Stimulated activated CD4-positive, alpha-beta T cell treated with anti-CD3 and anti-CD28 coated beads, Interleukin-1b, Interleukin-23, amount 100 ng/mL, for 24 hours (primary cell): ENCODE measurements around the gene ZNF429.
"Not testable (repeated sequence)": the region's sequence is repeated elsewhere in the genome, so short reads cannot be mapped to it uniquely, and the experiment has no call there.

Experiments
- DNase-seq, 4 experiments: peaks; one replicate each; pipeline ENCODE4 v3.0.0-alpha.2; 2020; ENCODE audit warnings: low read depth in 4 of 4, low spot score in 1 of 4

ZNF429 gene

DNA sequence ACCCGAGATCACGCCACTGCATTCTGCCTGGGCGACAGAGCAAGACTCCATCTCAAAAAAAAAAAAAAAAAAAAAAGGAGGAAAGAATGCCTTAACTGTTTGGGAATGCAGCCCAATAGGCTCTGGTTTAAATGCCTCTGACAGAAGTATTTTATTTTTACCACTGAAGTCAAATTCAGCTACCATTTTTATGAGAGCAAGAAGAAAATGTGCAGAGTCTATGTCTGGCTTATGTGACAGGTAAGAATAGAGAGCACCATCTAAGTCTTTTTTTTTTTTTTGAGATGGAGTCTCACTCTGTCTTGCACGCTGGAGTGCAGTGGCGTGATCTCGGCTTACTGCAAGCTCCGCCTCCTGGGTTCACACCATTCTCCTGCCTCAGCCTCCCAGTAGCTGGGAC lies 7.2 kb downstream of the ZNF429 start:
- not testable (repeated sequence) for DNase-seq

GRCh38 chr19:21513651-21514050 lies 8.2 kb downstream of the ZNF429 start:
- DNase-seq = no peak

- no peak for DNase-seq
These were observed 14.1 kb downstream of the ZNF429 start for GRCh38 chr19:21519488-21519887.

DNA sequence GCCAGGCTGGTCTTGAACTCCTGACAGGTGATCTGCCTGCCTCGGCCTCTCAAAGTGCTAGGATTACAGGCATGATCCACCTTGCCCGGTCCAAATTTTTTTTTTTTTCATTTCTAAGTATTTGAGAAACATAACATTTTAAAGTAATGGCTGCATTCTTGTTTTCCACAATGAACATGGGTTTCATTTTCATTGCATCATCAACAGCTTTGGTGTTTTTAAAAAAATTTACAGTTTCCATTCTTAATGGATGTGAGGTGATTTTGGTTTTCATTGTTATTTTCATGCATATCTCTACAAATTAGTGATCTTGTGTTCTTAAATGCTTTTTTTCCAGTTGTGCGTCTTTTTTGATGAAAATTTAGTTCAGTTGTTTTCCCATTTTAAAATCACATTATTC lies 27.5 kb downstream of the ZNF429 start:
- no peak for DNase-seq

- DNase-seq = not testable (repeated sequence)
These were observed 31.4 kb downstream of the ZNF429 start for GRCh38 chr19:21536741-21537290.

- DNase-seq = no peak
These were observed 54.0 kb downstream of the ZNF429 start for GRCh38 chr19:21559444-21559843.

DNA sequence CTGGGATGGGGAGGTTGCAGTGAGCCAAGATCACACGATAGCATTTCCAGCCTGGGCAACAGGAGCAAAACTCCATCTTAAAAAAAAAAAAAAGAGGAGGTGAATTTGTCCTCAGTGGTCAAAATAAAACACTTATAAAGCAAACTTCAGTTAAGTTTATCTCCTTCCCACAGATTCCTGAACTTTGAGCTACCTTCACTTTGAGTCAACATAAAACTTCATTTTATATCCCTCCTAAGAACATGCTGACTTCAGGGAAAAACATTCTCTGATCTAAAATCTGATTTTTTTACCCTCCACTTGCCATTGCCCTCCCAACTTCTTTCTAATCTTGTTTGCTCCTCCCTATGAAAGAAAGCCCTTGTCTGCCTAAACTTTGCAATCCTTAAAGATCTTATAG lies 59.0 kb downstream of the ZNF429 start:
- no peak for DNase-seq

GRCh38 chr19:21566073-21566472 lies 60.7 kb downstream of the ZNF429 start:
- DNase-seq = peak in 2 of 4 experiments; percentile 14 to 22

DNA sequence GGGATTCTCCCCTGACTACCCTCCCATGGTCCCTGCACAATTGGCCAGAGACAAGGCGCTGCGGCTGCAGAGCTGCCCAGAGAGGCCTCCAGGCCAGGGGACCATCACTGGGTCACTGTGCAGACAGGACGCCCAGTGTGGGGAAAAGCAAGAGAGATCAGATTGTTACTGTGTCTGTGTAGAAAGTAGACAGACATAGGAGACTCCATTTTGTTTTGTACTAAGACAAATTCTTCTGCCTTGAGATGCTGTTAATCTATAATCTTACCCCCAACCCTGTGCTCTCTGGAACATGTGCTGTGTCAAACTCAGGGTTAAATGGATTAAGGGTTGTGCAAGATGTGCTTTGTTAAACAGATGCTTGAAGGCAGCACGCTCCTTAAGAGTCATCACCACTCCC lies 62.4 kb downstream of the ZNF429 start:
- not testable (repeated sequence) for DNase-seq

- DNase-seq = peak; percentile 20 to 80 (median 56)
These were observed 63.6 kb downstream of the ZNF429 start for GRCh38 chr19:21568816-21569493.

- DNase-seq = peak in 2 of 4 experiments; percentile 45 to 46
These were observed 64.1 kb downstream of the ZNF429 start for GRCh38 chr19:21569494-21569865.

- DNase-seq = no peak
These were observed 65.9 kb downstream of the ZNF429 start for GRCh38 chr19:21571316-21571715.

- DNase-seq = no peak
These were observed 69.2 kb downstream of the ZNF429 start for GRCh38 chr19:21574607-21575006.

- no peak for DNase-seq
These were observed 71.1 kb downstream of the ZNF429 start for GRCh38 chr19:21576481-21576880.

DNA sequence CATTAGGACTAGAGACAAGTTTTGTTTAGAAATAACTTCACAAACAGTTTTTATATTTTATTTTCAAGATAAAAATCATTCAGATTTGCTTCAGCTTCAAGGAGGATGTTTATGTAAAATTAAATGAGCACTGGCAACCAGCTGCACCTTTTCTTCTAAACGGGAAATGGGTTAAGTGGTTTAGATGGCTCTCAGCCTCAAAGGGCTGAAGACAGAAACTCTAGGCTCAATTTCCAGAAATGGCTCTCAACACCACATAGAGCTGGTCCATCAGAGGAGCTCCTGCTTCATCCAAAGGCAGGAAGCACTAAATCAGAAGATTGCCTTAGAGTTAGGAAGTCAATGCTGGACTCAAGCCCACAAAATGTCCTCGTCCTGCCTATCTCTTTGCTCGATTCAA lies 74.7 kb downstream of the ZNF429 start:
- DNase-seq = no peak

- no peak for DNase-seq
These were observed 75.4 kb downstream of the ZNF429 start for GRCh38 chr19:21580818-21581217.

GRCh38 chr19:21581646-21582240 lies 76.3 kb downstream of the ZNF429 start:
- DNase-seq = no peak

GRCh38 chr19:21584537-21584936 lies 79.1 kb downstream of the ZNF429 start:
- no peak for DNase-seq

- no peak for DNase-seq
These were observed 80.0 kb downstream of the ZNF429 start for GRCh38 chr19:21585281-21585890.

GRCh38 chr19:21586311-21587116 lies 81.1 kb downstream of the ZNF429 start:
- peak in 1 of 4 experiments; percentile 15 for DNase-seq

GRCh38 chr19:21587117-21587461 lies 81.7 kb downstream of the ZNF429 start:
- no peak for DNase-seq

DNA sequence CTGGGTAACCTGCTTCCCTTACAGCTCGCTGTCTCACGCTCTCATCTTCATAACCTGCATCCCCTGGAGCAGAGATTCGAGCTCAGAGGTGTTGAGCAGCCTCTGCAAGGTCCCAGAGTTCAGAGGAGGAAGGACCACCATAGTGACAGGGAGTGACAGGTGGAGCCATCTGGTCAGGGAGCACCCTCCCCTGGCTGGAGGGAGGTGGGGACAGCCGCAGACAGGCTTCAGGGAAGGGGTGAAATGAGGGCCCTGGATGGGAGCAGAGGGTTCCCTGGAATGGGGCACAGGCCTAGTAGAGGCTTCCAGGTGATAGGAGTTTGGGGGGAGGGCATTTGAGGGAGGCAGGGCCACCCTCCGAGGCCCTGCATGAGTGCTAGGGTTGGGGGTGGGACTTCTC lies 82.1 kb downstream of the ZNF429 start:
- DNase-seq = no peak
